GM10847 (cell line): Measurements from ENCODE around the gene IFNB1.

Experiments
- POLR2A ChIP-seq: IDR thresholded peaks from 2 replicates; pipeline ENCODE4 v1.6.1; 2011; ENCODE audit not compliant: insufficient read length; ENCODE audit errors: extremely low read depth

Gene IFNB1

DNA sequence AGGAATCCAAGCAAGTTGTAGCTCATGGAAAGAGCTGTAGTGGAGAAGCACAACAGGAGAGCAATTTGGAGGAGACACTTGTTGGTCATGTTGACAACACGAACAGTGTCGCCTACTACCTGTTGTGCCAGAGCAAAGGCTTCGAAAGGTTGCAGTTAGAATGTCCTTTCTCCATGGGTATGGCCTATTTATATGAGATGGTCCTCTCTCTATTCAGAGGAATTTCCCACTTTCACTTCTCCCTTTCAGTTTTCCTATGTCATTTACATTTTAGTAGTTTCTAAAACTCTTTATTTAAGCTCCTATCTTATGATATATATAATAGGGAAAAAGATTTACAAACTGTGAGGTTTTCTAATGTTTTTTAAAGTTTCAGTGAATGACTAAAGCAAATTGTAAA is at the start of gene IFNB1:
Gene IFNB1 (minus strand): TSS at position 162 of the 400 bp plus-strand sequence. CDS start 73 bp downstream, at position 89.
- no peak for TF ChIP-seq POLR2A

DNA sequence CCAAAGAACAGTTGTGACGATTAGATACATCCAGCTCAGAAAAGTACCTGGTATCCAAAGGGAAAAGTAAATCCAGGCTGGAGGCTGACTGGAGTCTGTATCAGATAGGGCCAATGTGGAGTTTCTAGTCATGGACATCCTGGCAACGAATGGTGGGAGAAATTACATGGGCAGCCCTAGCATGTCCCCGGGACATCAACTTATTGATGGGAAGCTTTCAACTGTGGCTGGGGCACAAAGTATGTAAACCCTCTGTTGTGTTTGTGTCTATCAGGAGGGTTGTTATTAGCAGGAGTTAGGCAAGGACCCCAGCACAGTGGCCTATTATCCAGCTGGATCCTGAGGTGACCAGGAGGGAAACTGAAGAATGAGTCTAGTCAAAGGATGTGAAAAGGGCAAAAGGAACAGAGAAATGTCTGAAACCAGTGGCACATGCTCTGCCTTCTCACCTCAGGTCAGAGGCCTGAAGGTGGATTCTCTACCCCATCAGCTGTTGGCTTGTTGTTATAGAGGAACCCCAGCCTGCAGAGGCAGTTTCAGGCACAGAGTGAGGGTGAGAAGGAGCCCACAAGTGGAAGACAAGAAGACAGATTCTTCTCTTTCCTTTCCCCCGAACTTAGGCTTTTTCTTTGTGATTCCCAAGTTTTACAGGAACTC is 44.0 kb upstream of the IFNB1 start:
- TF ChIP-seq POLR2A: no peak

DNA sequence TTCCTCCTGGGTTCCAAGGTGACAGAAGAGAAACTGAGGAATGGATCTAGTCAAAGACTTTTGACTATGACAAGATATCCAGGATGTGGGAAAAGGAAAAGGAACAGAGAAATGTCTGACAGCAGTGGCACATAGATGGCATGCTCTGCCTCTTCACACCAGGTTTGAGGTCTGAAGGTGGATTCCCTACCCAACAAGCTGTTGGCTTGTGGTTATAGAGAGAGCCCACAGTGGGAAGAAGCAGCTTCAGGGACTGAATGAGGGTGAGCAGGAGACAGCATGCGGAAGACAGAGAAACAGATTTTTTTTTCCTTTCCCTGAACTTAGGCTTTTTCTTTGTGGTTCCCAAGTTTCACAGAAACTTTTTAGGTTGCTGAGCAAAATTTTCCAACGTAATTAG is 43.3 kb upstream of the IFNB1 start:
- TF ChIP-seq POLR2A: no peak

DNA sequence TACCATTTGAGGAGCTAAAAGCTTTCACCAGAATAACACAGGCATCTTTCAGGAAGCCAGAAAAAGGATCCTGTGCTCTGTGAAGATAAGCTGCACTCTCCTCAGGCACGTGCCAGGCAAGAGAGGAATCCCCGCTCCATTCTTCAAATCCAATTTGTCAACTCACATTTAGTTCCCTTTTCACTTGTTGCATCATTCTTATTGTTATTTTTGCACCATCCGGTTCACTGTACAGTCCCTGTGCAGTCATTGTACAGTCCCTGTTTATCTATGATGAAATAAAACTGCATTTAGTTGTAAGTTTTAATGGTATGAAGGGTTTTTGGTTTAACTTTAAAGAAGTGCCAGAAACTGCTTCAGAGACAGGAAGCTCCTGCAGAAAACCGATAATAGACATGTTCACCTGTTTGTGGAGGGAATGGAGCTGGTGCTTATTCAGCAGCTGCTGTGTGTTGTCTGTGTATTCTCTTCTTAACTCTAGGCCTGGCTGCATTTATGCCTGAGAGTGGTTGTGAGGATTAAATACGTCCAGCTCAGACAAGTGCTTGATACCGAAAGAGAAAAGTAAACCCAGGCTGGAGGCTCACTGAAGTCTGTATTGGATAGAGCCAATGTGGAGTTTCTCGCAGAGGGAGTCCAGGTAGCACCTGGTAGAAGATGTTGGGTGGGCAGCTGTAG is 41.5 kb upstream of the IFNB1 start:
- no peak for TF ChIP-seq POLR2A

DNA sequence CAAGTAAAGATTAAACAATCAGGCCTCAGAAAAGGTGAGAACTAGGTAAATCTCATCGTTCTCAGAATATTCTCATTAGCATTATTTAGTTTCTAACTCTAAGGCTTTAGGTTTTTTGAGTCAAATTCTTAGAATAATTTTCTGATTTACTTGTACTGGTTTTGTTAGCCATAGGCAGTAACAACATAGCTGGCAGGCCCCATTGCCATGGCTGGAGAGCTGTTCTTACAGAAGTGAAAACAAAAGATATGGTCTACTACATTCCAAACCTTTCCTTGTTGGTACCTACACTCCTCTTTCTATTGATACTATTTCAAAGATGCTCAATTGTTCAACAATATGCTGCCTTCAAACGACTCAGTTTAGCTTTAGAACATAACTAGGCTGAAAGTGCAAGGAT is 36.6 kb upstream of the IFNB1 start:
- no peak for TF ChIP-seq POLR2A

DNA sequence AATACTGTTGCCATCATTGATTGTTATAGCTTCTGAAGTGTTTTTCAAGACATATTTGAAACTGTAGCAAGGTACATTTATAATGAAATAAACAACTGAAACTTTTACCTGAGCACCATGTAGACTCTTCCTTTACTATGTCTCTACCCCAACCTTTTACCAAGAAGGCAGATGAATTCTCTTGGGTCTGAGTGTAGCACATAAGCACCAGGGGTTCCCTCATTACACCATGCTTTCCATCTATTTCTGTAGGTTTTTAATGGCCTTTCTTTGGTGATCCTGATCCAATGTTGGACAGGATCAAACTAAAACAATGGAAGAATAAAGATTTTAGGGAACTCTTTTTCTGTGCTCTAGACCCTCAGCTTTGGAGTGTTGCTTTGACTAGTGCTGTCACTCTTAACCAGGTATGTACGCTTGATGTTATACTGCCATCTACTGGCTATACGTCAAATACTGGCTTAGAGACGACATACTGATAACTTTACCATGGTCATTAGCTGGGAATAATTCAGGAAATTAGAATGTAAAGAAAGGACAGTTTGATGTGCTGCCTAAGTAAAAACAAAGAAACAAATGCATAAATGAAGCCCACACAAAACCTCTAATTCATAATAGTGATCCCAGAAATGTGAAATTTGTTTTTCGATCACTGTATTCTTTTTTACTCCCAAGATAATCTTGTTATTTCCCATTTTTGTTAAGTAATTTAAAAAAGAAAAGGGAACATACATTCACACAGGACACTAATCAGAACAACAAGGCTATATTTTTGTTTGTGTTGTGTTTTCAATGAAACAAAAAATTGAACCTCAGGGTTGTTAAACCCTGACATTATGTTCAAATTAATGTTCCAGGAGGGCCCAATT is 33.2 kb upstream of the IFNB1 start:
- TF ChIP-seq POLR2A: no peak

DNA sequence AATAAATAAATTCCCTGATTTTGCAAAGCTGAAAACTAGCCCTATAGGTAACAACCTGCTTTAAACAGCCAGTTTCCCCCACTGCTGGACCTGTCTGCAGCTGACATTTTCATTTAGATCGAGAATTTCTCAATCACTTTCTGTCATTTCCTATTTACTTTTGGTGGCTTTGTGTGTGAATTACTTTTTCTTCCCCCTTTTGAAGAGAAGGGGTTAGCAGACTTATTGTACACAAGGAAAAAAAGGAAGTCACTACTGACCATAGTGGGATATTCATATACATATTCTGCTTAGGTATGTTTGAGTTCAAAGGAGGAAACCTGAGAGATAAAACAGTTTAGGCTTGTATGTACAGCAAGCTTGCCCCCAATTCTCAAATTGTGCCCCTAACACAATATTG is 27.0 kb upstream of the IFNB1 start:
- no peak for TF ChIP-seq POLR2A

DNA sequence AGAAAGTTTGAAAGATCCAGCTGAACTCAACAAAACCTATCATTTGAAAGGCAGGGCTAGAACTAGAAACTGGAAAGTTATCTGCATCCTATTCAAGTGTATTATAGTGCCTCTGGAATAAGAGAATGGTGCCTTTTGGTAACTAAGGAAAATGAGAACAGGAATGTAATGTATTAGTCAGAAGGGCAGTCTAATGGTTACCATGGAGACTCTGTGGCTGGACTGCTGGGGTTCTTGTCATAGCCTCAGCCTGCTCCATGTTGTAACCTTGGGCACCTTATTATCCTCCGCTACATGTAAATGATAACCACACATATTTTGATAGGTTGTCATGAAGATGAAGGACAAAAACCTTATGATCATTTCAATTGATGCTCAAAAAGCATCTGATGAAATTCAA is 24.6 kb upstream of the IFNB1 start:
- TF ChIP-seq POLR2A: no peak

DNA sequence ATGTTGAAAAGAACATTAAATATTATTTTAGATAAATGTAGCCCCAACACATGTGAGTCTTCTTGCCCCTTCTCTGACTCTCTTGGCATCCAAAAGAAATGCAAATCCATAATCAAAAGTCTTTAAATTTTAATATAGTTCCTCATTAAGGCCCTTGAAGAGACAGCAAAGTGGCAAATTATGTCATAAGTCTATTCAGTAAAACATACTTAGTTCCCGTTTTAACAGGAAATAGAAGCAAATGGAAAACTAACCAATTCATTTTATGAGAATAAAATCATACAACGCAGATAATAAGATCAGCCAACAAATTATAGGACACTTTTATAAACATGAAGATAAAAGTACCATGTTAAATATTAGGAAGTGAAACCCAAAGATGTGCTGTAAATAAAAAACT is 20.1 kb upstream of the IFNB1 start:
- TF ChIP-seq POLR2A: no peak

DNA sequence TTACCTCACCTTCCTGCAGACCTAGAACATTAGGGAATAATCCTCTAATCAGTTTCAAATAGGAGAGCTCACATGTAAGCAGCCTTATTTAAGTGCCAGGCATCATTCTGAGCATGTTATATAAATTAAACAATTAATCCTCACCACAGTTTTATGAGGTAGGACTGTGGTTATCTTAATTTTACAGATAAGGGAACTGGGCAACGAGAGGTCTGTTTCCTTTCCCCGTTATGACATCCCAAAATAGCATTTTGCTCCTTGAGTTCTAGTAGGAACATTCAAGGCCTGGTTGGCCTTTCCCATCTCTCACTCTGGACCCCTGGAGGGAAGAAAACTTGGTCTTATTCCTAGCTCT is 19.1 kb upstream of the IFNB1 start:
- TF ChIP-seq POLR2A: no peak

DNA sequence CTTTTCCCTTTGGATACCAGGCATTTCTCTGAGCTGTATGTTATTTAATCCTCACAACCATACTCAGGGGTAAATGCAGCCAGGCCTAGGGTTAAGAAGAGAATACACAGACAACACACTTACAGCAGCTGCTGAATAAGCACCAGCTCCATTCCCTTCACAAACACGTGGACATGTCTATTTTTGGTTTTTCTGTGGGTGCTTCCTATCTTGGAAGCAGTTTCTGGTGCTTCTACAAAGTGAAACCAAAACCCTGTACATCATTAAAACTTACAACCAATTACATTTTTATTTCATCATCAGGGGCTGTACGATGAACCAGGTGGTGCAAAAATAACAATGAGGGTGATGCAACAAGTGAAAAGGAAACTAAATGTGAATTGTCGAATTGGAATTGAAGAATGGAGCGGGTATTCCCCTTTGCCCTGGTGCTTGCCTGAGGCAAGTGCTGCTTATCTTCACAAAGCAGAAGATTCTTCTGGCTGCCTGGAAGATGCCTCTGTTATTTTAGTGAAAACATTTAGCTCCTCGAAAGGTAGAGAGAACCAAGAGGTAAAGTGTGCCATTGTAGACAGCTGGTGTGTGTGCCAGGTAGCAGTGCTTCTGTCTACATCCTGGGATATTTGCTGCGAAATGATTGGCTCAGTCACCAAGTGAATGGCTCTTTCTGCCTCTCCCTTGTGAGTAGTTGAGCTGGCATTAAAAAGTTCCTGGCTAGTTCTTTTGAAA is 18.6 kb upstream of the IFNB1 start:
- no peak for TF ChIP-seq POLR2A

DNA sequence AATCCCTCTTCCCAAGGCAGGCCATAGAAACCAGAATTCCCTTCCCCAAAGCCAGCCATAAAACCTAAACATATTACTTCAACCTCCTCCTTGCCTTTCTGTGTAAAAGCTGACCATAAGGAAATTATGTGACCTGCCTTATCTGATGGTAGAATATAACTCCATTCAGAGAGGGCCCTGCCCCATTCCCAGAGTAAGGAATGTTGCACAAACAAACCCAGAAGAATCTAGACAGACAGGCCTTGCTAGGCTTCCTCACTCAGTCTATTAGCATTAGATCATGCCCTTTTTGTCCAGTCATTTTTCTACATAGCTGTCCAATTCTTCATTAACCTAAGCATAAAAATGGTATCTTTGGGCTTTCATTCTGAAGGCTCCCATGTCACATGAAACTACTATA is 17.8 kb upstream of the IFNB1 start:
- no peak for TF ChIP-seq POLR2A

DNA sequence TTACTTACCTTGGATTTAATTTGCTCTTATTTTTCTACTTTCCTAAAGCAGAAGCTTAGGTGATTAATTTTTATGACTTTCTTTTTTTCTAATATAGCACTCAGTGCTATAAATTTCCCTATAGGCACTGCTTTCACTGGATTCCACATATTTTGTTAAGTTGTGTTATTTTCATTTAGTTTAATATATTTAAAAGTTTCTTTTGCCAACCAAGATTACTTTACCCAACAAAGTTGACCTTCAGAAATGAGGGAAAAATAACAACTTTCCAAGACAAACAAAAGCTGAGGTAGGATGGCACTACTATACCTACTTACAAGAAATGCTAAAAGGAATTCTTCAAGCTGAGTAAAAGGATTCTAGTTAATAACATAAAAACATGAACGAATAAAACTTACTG is 8.8 kb upstream of the IFNB1 start:
- TF ChIP-seq POLR2A: no peak

DNA sequence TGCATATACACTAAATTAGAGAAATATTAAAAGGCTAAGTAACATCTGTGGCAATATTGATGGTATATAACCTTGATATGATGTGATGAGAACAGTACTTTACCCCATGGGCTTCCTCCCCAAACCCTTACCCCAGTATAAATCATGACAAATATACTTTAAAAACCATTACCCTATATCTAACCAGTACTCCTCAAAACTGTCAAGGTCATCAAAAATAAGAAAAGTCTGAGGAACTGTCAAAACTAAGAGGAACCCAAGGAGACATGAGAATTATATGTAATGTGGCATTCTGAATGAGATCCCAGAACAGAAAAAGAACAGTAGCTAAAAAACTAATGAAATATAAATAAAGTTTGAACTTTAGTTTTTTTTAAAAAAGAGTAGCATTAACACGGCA is 7.3 kb upstream of the IFNB1 start:
- TF ChIP-seq POLR2A: no peak

DNA sequence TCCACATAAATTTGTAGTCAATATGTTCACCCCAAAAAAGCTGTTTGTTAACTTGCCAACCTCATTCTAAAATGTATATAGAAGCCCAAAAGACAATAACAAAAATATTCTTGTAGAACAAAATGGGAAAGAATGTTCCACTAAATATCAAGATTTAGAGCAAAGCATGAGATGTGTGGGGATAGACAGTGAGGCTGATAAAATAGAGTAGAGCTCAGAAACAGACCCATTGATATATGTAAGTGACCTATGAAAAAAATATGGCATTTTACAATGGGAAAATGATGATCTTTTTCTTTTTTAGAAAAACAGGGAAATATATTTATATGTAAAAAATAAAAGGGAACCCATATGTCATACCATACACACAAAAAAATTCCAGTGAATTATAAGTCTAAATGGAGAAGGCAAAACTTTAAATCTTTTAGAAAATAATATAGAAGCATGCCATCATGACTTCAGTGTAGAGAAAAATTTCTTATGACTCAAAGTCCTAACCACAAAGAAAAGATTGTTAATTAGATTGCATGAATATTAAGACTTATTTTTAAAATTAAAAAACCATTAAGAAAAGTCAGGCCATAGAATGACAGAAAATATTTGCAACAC is 6.6 kb upstream of the IFNB1 start:
- TF ChIP-seq POLR2A: no peak

DNA sequence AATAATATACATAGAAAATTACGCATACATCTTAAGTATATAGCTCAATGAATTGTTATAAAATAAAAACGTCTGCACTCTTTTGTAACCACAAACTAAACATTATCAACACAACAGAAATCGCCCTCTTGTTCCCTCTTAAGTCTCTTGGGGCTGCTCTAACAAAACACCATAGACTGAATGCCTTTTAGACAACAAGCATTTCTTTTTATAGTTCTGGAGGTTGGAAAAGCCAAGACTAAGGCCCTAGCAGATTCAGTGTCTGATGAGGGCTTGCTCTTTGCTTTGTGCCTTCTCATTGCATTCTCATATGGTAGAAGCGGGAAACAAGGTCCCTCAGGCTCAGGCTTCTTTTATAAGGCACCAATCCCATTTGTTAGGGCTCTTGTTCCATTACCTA is 4.9 kb upstream of the IFNB1 start:
- no peak for TF ChIP-seq POLR2A

DNA sequence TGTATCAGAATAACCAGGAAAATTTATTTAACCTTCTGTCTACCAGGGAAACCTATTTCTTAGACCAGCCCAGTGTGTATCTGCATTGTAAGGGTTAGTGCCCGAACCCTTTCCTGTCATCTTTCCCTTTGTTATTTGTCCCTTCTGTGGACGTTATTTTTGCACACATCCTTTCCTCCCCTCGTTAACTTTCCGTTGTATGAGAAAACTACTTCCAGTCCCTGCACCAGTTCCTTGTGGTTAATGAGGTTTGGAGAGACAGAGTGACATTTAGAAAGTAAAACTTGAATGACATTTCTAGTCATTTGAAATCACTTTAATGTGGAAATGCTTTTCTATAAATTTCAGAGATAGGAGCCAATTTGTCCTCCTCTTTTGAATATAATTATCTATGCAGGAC is 4.3 kb upstream of the IFNB1 start:
- no peak for TF ChIP-seq POLR2A
